AG04449 (cell line): ENCODE data around the gene SYNM.
A peak's percentile ranks its signal among the peaks of the same experiment; 100 is the strongest.

Source experiments
- CTCF ChIA-PET: fragments of 350-600 bp; formaldehyde crosslinking; extraction: SDS; loops from one replicate; lab custom pipeline; 2021; ENCODE audit warnings: antibody characterized with exemption; lab: Yijun Ruan, JAX
- POLR2A ChIA-PET: fragments of 400-600, 350-600 bp; formaldehyde crosslinking; extraction: SDS; loops from one replicate; lab custom pipeline; 2020; ENCODE audit warnings: antibody characterized with exemption, inconsistent platforms; lab: Yijun Ruan, JAX
- DNase-seq: peaks from one replicate; pipeline ENCODE4 v3.0.0-alpha.2; 2010; ENCODE audit warnings: low read depth, low spot score
- H3K4me3 ChIP-seq: 2 replicates; pipeline ENCODE4 v1.5.1; 2011; ENCODE audit warnings: low read depth, mild to moderate bottlenecking, control low read depth, low read length
- CTCF ChIP-seq: IDR thresholded peaks from one replicate; pipeline ENCODE4 v1.5.1; 2011; ENCODE audit warnings: mild to moderate bottlenecking, moderate library complexity, low read length, control low read depth, inconsistent platforms; ENCODE audit not compliant: insufficient read depth; ENCODE audit errors: missing control alignments

Gene SYNM

GRCh38 chr15:99168601-99169580 lies 64.0 kb downstream of the SYNM start:
- no peak for TF ChIP-seq CTCF
- ChIA-PET CTCF (interaction anchor here (1.1 to 2.7 kb wide), 5 partner anchors 13 to 68 kb away, joined by 4 to 14 read pairs (median 8); partner anchors contain the start of gene SYNM), POLR2A (interaction anchor here (0.7 to 1.7 kb wide), 2 partner anchors 33 to 45 kb away, joined by 3 to 6 read pairs; no protein-coding TSS in a partner anchor)
- DNase-seq: no peak
- H3K4me3 ChIP-seq: no peak overlapping the region

GRCh38 chr15:99169769-99170311 lies 65.0 kb downstream of the SYNM start:
- ChIA-PET CTCF (interaction anchor here (1.1 to 2.7 kb wide), 5 partner anchors 12 to 69 kb away, joined by 3 to 14 read pairs (median 8); partner anchors contain the start of gene SYNM), POLR2A (interaction anchor here (0.9 to 1.7 kb wide), 2 partner anchors 12 to 46 kb away, joined by 3 to 6 read pairs; no protein-coding TSS in a partner anchor)
- peak; percentile 82 for DNase-seq
- no peak for TF ChIP-seq CTCF
- no peak overlapping the region for H3K4me3 ChIP-seq

GRCh38 chr15:99170476-99171065 lies 65.7 kb downstream of the SYNM start:
- ChIA-PET POLR2A (interaction anchor here (0.9 to 1.7 kb wide), 2 partner anchors 13 to 47 kb away, joined by 3 to 6 read pairs; no protein-coding TSS in a partner anchor), CTCF (interaction anchor here (0.8 to 2.7 kb wide), 5 partner anchors 16 to 69 kb away, joined by 3 to 14 read pairs (median 8); partner anchors contain the start of gene SYNM)
- no peak for TF ChIP-seq CTCF
- H3K4me3 ChIP-seq: no peak overlapping the region
- DNase-seq: no peak

GRCh38 chr15:99172171-99172570 lies 67.3 kb downstream of the SYNM start:
- no peak overlapping the region for H3K4me3 ChIP-seq
- ChIA-PET POLR2A (no interaction called here), CTCF (no interaction called here)
- DNase-seq: no peak
- no peak for TF ChIP-seq CTCF

- ChIA-PET CTCF (interaction anchor here (1.3 kb wide), 1 partner anchor 68 kb away, joined by 3 read pairs; the partner anchor contains the start of gene SYNM), POLR2A (no interaction called here)
- no peak for DNase-seq
- H3K4me3 ChIP-seq: no peak overlapping the region
- no peak for TF ChIP-seq CTCF
Measured at GRCh38 chr15:99172989-99173388, 68.1 kb downstream of the SYNM start.
